Measurements from ENCODE around the gene SLC24A5.

SLC24A5 gene

DNA sequence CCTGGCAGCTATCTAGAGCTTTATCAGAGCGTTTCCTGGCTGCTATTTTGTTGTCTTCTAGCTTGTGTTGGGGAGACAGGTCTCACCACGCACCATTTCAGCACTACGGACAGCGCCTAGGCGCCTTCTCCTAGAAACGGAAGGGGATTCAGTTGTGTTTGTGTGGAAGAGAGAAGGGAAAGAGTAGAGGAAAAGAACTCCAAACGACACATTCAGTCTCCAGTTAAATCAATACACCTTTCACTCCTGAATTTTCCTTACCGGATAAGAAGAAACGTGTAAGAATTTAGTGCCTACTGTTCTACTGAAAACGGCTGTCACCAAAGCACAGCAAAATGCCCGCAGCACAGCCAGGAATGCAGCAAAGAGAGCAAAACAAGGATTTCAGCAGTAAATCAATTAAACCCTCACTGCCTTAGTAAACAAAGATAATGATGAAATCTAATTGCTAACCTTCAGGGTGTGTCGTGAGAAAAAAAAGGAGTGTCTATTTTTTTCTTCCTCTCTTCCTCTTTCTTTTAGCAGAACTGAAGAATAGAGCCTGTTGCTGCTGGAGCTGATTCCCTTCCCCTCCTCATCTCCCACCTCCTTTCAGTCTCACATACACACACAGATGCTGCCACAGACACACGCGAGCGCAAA, 70.3 kb downstream of the SLC24A5 start:
- TF ChIP-seq EZH2phosphoT487 (IDR thresholded peaks at IDR 0.05; ENCODE audit: borderline replicate concordance) = no peak
- TF ChIP-seq, protein P1, sequence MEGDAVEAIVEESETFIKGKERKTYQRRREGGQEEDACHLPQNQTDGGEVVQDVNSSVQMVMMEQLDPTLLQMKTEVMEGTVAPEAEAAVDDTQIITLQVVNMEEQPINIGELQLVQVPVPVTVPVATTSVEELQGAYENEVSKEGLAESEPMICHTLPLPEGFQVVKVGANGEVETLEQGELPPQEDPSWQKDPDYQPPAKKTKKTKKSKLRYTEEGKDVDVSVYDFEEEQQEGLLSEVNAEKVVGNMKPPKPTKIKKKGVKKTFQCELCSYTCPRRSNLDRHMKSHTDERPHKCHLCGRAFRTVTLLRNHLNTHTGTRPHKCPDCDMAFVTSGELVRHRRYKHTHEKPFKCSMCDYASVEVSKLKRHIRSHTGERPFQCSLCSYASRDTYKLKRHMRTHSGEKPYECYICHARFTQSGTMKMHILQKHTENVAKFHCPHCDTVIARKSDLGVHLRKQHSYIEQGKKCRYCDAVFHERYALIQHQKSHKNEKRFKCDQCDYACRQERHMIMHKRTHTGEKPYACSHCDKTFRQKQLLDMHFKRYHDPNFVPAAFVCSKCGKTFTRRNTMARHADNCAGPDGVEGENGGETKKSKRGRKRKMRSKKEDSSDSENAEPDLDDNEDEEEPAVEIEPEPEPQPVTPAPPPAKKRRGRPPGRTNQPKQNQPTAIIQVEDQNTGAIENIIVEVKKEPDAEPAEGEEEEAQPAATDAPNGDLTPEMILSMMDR (conservative IDR thresholded peaks at IDR 0.05; ENCODE audit: low read length) = no peak
- H3K36me3 ChIP-seq (ENCODE audit: insufficient read depth, low read length) = no peaks in the 10 kb centered on the region
- no peak overlapping the region for H3K9ac ChIP-seq (ENCODE audit: low read depth, low read length, poor library complexity, severe bottlenecking)
- H3K27me3 ChIP-seq (ENCODE audit: insufficient read depth, low read length, poor library complexity, severe bottlenecking) = no peaks in the 10 kb centered on the region
- no peak overlapping the region for H3K4me3 ChIP-seq (ENCODE audit: low read length, poor library complexity, severe bottlenecking)
- H2AFZ ChIP-seq (ENCODE audit: low read length) = no peak overlapping the region
- no peaks in the 10 kb centered on the region for H3K9me3 ChIP-seq (ENCODE audit: insufficient read depth, low read depth, low read length)
- H3K9me2 ChIP-seq (replicated peaks; ENCODE audit: low read depth, low read length) = no peaks in the 10 kb centered on the region; the same call in 1 of the 2 replicates
- H3K4me1 ChIP-seq (ENCODE audit: insufficient read depth, low read length, poor library complexity, severe bottlenecking) = no peaks in the 10 kb centered on the region
- H3K4me2 ChIP-seq (ENCODE audit: low read depth, low read length, poor library complexity, severe bottlenecking) = no peak overlapping the region
- H3F3A ChIP-seq (ENCODE audit: low read depth) = no peaks in the 10 kb centered on the region
- no peaks in the 10 kb centered on the region for H3K79me2 ChIP-seq (ENCODE audit: insufficient read depth, low read length)
- H4K20me1 ChIP-seq (ENCODE audit: insufficient read depth, low read length, poor library complexity, severe bottlenecking) = no peaks in the 10 kb centered on the region

- Histone ChIP-seq H4K20me1 (ENCODE audit: insufficient read depth, low read length, poor library complexity, severe bottlenecking) (no peaks in the 10 kb centered on the region), H3F3A (ENCODE audit: low read depth) (no peaks in the 10 kb centered on the region), H3K9me3 (ENCODE audit: insufficient read depth, low read depth, low read length) (no peaks in the 10 kb centered on the region), H3K27me3 (ENCODE audit: insufficient read depth, low read length, poor library complexity, severe bottlenecking) (no peaks in the 10 kb centered on the region), H3K36me3 (ENCODE audit: insufficient read depth, low read length) (no peaks in the 10 kb centered on the region), H3K9ac (ENCODE audit: low read depth, low read length, poor library complexity, severe bottlenecking) (no peak within 1 kb of the TSS), H3K4me2 (ENCODE audit: low read depth, low read length, poor library complexity, severe bottlenecking) (no peak within 1 kb of the TSS), H3K79me2 (ENCODE audit: insufficient read depth, low read length) (no peaks in the 10 kb centered on the region), H2AFZ (ENCODE audit: low read length) (no peak within 1 kb of the TSS), H3K4me3 (ENCODE audit: low read length, poor library complexity, severe bottlenecking) (no peak within 1 kb of the TSS), H3K9me2 (replicated peaks; ENCODE audit: low read depth, low read length) (no peaks in the 10 kb centered on the region; the same call in 1 of the 2 replicates), H3K4me1 (ENCODE audit: insufficient read depth, low read length, poor library complexity, severe bottlenecking) (no peaks in the 10 kb centered on the region)
- TF ChIP-seq, protein P1 (conservative IDR thresholded peaks at IDR 0.05; ENCODE audit: low read length) = no peak
- TF ChIP-seq EZH2phosphoT487 (IDR thresholded peaks at IDR 0.05; ENCODE audit: borderline replicate concordance) = no peak
These were observed 70.9 kb downstream of the SLC24A5 start, which contains the start of gene CTXN2 for GRCh38 chr15:48191574-48192225. CTXN2 (plus strand) TSS chr15:48191665; CDS start chr15:48201301, 9,636 bp downstream.

Measured in Loucy (cell line).